NCI-H2171 (cell line): ENCODE data around the gene SNRNP40.
"Not testable (repeated sequence)": the region's sequence is repeated elsewhere in the genome, so short reads cannot be mapped to it uniquely, and the experiment has no call there.

Experiments used
- DNase-seq: peaks from one replicate; lab custom pipeline; 2025; lab: John Stamatoyannopoulos, UW

The SNRNP40 gene

DNA sequence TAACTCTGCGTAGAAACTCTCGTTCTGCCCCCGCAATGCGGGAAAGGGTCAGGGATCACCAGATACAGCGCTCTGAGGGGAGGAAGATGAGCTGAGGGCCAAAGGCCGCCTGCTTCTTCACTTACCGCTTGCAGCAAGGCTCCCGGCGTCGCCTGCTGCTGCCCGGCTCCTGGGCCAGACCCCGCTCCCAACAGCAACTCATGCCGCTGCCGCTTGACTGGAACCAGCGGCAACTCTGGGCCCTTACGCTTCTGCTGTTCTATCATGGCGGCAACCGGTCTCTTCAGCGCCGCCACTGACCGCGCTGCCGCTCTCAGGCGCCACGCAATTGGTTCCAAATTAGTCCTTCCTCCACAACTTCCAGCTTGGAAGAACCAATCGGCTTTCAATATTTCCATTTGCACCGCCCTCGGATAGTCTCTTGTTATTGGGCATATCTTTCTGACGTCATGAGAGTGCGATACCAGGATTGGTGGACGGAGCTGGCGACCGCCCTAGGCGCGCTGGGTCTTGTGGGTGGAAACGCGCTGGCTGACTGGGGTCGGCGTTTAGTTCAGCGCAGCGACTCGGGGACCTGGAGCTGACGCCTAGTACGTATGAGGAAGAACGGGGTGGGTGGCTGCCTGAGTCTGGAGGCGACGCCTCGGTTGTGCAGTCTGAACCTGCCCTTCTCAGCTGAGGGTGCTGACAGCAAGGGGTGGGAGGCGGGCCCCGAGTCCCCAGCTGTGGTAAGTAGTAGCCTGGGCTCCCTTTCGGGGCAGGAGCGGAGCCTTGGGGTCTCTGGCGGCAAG is at the start of gene SNRNP40, which contains the start of gene ZCCHC17:
TSS of gene SNRNP40 (minus strand) at position 303 of the 791 bp plus-strand sequence. CDS start at position 266, 37 bp downstream.
TSS of gene ZCCHC17 (plus strand) at position 547 of the 791 bp plus-strand sequence. CDS start 13,067 bp downstream, outside the sequence.
- DNase-seq: peak; percentile 98

DNA sequence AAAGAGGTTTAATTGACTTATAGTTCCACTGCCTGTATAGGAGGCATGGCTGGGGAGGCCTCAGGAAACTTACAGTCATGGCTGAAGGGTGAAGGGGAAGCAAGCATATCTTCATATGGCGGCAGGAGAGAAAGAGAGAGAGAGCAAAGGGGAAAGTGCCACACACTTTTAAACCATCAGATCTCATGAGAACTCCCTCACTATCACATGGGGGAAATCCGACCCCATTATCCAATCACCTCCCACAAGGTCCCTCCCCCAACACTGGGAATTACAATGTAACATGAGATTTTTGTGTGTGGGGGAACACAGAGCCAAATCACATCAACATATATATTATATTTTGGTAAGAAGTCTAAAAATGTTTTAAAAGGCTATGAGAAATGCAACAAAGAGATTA is 49.0 kb upstream of the SNRNP40 start:
- DNase-seq: no peak

DNA sequence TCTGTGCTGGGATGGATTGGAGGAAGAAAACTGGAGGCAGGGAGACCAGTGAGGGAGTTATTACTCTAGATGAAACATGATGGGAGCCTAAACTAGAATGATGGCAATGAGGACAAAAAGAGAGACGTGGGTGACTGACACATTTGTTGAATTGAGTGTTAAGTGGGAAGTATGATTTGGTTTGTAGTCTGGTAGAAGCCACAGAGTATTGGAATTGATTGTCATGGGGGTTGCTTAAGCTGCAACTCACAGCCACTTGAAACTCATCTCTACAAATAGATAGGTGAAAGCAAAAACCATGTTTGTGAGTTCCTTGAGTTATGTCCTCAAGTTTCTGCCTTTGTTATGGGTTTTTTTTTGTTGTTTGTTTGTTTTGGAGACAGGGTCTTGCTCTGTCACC is 47.9 kb upstream of the SNRNP40 start:
- no peak for DNase-seq

DNA sequence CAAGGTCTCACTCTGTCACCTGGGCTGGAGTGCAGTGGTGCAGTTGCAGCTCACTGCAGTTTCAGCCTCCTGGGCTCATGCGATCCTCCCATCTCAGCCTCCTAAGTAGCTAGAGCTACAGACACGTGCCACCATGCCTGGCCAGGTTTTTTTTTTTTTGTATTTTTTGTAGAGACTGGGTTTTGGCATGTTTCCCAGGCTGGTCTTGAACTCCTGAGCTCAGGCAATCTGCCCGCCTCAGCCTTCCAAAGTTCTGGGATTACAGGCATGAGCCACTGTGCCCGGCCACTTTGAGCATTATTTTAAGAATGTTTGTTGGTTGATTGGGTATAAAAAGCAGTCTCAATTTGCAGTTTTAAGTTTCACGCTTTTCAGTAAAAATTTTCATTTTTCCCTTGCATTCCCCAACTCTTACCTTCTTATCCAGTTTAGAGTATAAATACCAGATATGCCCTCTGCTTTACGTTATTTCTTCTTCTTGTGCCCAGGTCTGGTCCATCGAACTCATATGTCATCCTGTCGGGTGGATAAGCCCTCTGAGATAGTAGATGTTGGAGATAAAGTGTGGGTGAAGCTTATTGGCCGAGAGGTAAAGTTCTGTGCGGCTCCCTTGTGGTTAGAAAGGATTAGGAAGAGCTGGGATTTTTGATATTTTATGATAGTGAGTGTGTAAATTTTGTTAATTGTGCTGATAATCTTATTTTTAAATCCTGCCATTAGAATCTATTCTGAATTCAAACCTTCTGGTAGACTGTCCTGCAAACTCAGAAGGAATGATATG is 40.3 kb upstream of the SNRNP40 start:
- no peak for DNase-seq

DNA sequence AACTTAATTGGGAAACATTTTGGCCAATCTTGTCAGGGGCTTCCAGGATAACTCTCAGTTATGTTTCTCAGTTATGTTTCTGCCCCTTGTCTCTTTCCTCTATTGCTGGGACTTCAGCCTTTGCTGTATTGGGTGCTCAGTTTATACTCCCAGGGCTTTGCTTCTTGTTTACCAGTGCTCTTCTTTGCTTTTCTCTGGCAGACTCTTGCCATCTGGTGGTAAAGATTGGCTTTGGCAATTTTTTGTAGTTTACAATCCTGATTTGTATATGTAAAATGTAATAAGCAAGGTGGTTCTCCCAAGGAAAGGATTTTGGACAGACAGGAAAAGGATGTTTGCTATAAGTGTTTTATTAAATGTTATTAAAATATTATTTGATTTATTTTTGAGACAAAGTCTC is 38.4 kb upstream of the SNRNP40 start:
- peak; percentile 29 for DNase-seq

DNA sequence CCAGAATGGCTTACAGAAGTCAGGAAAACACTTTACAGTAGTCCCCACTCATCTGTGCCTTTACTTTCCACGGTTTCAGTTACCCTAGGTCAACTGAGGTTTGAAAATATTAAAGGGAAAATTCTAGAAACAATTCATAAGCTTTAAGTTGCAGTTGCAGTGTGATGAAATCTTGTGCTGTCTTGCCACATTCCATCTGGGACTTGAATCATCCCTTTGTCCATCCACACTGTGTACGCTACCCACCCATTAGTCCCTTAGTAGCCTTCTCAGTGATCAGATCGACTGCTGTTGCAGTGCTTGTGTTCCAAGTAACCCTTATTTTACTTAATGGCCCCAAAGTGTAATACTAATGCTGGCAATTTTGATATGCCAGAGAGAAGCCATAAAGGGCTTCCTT is 30.8 kb upstream of the SNRNP40 start:
- DNase-seq: no peak

DNA sequence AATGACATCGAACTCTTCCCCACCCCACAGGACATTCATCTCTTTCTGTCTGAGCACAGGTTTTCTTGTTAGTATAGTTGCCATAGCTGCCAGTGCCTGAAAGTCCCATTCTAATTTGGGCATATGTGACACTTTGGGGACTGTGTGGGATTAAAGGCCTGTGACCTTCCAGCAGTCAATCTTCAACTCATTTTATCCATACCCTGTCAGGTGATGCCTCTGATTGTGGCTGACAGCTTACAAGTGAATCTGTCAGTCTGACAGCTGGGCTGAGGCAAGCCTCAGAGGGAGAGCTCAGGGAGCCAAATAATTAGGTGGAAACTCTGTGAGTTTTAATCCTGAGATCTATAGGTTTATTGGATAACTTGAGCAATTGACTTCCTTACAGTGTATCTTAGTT is 29.9 kb upstream of the SNRNP40 start:
- DNase-seq: no peak

DNA sequence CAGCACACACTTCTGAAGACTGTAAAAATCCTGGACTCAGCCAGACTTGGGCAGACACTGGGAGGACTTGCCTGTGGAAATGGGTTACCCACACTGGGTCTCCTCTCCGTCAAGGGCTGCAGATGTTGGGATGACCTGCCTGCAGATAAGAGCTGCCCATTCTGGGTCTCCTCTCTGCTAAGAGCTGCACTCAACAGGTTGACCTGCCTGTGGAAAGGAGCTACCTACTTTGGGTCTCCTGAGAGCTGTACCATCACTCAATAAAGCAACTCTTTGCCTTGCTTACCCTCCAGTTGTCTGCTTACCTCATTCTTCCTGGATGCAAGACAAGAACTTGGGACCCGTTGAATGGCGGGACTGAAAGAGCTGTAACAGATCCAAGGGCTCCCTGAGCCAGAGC is 28.4 kb upstream of the SNRNP40 start:
- no peak for DNase-seq

DNA sequence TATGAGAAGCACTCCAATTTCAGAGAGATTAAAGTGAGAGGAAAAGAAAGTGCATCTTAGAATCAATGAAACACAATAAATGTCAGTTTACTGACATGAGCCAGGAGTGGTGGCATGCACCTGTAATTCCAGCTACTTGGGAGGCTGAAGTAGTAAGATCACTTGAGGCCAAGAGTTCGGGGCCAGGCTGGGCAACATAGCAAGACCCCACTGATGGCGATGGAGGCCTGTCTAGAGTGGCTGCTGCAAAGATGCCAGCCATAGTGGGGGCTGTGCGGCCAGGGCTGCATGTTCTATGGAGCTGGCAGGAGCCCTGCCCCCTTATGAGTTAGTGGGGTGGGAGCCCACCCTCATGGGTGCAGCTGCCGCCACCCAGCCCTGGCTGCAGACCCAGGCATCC is 27.5 kb upstream of the SNRNP40 start:
- DNase-seq: no peak

DNA sequence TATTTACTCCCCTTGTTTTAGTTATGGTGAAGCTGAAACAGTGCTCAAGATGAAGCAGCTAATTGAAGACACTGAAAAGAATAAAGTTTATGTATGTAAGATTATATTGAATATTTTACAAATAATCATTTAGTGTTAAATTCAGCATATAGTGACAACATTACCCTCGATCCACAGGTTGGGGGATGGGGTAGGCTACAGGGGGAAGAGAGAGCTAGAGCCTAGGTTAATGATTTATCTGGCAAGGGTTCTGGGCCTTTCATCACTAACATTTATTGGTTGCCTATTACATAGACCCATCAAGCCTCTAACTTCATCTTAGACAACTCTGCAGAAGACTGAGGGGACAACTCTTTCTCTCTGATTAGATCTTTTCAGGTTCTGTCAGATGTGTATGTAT is 21.6 kb upstream of the SNRNP40 start:
- DNase-seq: no peak

DNA sequence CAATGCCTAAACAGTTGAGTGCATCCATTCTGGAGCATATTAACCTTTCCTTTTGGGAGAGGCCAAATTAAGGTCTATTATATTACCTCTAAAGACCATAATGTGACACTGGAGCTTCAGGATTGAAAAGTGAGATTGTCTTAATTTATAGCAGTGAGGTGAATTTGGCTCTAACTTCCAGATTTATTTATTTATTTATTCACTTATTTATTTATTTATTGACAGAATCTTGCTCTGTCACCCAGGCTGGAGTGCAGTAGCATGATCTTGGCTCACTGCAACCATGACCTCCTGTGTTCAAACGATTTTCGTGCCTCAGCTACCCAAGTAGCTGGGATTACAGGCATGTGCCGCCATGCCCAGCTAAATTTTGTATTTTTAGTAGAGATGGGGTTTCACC is 19.3 kb upstream of the SNRNP40 start:
- DNase-seq: no peak

DNA sequence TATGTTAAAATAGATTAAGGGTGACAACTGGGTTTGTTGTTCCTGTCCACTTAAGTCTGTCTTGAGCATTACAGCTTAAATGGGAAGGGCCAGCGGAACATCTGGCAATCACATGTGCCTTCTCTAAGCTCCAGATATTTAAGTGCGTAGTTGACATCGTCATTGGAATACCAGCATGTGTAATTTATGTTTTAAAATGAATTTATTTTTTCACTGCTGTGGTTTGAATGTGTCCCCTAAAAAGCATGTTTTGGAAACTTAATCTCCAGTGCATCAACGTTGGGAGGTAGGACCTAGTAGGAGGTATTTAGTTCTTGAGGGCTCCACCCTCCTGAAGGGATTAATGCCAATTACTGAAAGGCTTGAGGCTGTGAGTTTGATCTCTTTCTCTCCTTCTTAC is 13.6 kb upstream of the SNRNP40 start:
- no peak for DNase-seq

DNA sequence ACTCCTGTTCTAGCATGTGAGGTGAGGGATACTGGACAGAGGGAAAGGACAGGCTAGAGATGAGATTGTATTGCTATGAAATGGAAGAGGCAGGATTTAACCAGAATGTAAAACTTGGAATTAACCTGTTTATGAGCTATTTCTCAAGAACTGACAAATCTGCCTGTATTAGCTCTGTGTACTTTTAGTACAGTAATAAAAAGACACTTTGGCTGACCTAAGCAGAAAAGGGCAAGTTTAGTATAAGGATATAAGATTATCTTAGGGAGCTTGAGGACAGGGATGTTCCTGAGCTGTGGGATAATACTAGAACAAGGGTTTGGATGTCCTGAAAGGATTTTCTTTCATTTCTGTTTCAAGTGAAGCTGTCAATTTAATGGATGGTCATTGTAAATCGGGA is 11.4 kb upstream of the SNRNP40 start:
- DNase-seq: no peak

DNA sequence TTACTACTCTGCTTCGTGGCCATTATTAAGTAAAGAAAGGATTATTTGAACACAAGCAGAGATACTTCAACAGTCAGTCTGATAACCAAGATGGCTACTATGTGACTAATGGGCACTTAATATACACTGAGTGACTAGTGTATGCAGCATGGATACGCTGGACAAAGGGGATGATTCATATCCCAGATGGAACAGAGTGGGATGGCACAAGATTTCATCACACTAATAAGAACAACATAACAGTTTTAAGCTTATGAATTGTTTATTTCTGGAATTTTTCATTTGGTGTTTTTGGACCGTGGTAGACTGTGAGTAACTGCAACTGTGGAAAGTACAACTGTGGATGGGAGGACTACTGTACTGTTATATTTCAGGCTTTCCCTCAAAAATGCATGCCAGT is 9.7 kb upstream of the SNRNP40 start:
- DNase-seq: no peak

DNA sequence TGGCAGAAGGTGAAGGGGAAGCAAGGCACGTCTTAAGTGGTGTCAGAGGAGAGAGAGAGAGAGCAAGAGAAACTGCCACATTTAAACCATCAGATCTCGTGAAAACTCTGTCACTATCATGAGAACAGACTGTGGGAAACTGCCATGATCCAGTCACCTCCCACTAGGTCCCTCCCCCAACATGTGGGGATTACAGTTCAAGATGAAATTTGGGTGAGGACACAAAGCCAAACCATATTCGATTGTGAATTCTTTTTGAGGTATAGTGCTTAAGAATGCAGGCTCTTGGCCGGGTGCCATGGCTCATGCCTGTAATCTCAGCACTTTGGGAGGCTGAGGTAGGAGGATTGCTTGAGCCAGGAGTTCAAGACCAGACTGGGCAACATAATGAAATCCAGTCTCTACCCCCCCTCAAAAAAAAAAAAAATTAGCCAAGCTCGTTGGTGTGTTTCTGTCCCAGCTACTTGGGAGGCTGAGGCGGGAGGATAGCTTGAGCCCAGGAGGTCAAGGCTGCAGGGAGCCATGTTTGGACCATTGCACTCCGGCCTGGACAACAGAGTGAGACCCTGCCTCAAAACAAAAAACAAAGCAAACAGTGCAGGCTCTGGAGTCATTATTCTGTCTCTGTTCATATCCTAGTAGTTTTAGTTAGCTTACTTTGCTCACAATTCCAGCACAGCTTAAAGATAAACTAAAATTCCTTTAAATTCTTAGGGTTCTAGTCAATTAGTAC is 6.3 kb upstream of the SNRNP40 start:
- DNase-seq: no peak

DNA sequence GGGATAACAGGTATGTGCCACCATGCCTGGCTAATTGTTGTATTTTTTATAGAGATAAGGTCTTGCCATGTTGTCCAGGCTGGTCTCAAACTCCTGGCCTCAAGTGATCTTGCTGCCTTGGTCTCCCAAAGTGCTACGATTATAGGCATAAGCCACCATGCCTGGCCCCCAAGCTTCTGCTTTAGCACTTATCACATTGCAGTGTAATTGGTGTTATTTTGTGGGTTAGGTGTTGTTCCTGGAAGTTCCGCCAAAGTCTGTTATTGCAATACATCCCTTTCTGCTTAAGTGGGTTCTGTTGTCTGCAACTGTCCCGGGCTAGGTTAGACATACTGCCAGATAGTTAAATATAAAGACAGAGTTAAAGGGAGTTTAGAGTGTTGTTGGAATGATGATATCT is 3.6 kb upstream of the SNRNP40 start:
- DNase-seq: no peak

DNA sequence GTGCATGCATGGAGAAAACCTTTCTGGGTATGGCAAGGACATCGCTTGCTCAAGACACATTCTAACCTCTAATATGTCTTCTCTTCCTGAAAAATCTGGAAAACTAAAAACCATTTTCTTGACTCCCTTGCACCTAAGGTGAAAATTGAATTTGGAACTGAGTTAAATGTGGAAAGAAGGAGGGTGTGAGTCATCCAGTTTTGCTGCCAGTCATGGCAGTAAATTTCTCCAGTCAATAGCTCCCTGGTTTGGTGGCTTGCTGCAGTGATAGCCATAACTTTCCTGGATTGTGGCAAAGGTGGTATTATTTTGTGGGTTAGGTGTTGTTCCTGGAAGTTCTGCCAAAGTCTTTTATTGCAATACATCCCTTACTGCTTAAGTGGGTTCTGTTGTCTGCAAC is 2.8 kb upstream of the SNRNP40 start:
- DNase-seq: no peak

DNA sequence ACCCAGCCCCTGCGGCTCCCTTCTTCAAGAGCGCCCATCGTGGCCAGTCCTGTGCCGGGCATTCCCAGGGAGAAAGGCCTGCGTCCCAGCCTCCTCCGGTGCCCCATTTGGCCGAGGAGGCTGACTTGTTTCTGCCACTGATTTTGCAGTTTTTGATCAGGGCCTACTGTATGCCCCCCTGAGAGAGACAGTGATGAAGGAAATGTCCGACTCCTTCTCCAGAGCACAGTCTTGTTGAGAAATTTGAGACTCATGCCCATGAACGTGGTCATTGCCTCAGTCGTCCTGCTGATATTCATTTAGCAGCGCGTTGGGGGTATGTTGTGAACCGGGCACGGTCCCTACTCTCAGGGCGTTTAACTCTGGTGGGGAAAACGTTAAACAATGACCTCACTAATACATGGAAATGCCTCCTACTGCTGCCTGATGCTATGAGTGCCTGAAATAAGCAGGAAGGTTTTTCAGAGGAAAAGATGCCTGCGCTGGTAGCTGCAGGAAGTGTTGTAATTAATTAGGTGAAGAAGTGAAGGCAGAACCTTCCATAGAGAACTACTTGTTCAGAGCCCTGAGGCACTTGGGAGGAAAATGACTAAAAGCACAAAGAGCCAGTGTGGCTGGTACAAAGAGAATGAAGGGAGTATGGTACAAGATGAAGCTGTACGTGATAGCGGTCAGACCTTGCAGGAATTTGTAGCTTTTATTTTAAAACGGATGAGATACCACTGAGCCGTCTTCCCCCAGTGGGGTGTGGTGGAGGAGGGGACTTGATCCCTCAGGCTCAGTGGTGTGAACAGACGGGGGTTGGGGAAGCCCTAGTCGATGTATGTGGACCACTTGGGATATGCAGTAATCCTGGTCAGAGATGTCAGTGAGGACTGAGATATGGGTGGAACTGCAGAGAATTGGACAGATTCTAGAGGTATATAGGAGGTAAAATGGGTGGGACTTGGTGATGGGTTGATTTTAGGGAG is 974 bp upstream of the SNRNP40 start:
- no peak for DNase-seq

DNA sequence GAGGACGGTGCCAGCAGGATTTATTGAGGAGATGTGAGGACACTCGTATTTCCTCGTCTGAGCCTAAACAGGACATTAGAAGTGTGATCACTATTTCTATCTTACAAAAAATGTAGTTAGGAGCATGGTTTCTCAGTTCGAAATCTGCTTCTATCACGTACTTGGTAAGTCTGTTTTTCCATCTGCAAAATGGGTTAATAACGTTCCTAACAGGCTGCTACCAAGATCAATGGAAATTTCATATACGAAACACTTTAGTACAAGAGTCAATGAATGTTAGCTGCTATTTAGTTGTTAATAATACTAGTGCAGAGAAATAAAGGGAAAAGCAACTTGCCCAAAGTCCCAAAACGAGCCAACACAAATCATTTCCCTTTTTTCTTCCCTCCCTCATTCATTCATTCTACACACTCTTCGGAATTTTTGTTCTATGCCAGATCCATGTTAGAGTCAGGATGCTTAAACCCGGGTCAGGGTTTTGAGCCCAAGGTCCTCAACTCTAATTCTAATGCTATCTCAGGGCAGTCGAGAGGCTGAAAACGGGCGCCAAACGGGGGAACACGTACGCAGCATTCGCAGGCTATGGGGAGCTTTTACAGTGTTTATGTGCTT is 608 bp downstream of the SNRNP40 start:
- no peak for DNase-seq

DNA sequence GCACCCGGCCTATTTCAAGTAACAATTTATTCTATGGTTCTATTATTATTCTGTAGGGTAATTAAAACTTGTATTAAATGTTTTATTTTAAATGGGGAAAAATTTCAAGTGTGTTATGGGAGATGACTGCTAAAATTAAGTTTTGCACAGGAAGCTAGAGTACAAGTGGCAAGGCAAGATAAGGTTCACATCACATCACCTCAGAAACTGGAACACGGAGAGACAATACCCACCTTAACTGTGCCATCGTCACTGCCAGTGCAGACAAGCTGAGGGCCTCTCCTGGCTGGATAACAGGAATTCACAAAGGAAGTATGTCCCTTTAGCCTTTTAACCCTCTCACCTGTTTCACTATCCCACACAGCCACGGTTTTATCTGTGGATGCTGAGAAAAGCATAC is 7.6 kb downstream of the SNRNP40 start:
- DNase-seq: no peak

DNA sequence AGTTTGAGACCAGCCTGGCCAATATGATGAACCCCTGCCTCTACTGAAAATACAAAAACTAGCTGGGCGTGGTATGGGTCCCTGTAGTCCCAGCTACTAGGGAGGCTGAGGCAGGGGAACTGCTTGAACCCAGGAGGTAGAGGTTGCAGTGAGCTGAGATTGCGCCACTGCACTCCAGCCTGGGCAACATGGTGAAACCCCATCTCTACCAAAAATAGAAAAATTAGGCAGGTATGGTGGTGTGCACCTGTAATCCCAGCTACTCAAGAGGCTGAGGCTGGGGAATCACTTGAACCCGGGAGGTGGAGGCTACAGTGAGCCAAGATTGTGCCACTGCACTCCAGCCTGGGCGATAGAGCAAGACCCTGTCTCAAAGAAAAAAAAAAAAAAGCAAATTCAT is 8.8 kb downstream of the SNRNP40 start:
- not testable (repeated sequence) for DNase-seq
